Measurements from ENCODE around the gene PIGU.

The PIGU gene

DNA sequence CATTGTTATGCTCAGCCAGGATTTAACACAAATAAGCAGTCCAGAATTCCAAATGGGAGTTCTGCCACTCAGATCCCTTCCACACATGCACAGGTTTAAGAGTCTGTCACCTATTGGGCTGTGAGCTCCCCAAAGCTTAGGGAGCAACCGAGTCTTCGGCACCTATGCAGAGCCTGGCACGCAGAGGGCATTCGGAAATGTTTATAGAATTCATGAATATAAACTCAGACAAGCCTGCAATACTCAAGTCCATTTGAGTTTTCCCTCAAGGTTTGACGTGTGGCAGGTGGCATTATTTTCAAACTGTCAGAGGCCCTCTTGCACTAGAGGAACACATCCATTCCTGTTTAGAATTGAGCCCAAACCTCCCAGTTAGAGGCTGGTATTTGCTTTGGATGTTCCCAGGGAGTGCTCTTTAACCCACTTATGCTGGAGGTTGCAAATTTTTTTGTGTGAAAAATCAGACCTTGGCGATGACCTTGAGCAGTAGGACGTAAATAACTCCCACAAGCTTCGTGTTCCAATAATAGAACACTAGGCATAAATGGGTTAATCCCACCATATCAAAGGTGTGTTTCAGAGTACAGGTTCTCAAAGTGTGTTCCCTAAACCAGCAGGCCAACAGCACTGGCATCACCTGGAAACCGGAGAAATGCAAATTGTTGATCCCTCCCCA is 90.3 kb downstream of the PIGU start:
- H3K36me3 ChIP-seq (ENCODE audit: control insufficient read depth in 2 of 2, insufficient read depth in 1 of 2, low read length in 2 of 2): peaks cover 0 to 10% of the 10 kb centered on the region in 2 experiments; a peak in 1 of 3 replicates
- ChIA-PET POLR2A (no interaction called here), CTCF (interaction anchor here (0.6 to 1.1 kb wide), 2 partner anchors 16 to 183 kb away, joined by 3 read pairs; no protein-coding TSS in a partner anchor)
- no peak overlapping the region for H3K27ac ChIP-seq (ENCODE audit: extremely low read depth, low read depth, low read length)
- TF ChIP-seq, protein P1, sequence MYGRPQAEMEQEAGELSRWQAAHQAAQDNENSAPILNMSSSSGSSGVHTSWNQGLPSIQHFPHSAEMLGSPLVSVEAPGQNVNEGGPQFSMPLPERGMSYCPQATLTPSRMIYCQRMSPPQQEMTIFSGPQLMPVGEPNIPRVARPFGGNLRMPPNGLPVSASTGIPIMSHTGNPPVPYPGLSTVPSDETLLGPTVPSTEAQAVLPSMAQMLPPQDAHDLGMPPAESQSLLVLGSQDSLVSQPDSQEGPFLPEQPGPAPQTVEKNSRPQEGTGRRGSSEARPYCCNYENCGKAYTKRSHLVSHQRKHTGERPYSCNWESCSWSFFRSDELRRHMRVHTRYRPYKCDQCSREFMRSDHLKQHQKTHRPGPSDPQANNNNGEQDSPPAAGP (tag by site-specific recombination; IDR thresholded peaks at IDR 0.05): no peak
- TF ChIP-seq ZNF114 (tag by site-specific recombination; IDR thresholded peaks at IDR 0.05): no peak
- TF ChIP-seq ZSCAN16 (tag by site-specific recombination; IDR thresholded peaks at IDR 0.05): no peak
- no peak for TF ChIP-seq ZNF37A (tag by site-specific recombination; IDR thresholded peaks at IDR 0.05)
- TF ChIP-seq WT1 (tag by site-specific recombination; IDR thresholded peaks at IDR 0.05): no peak
- TF ChIP-seq ZNF501 (tag by site-specific recombination; IDR thresholded peaks at IDR 0.05): no peak
- no peak for TF ChIP-seq ZNF843 (tag by site-specific recombination; IDR thresholded peaks at IDR 0.05)
- TF ChIP-seq SP3 (tag by site-specific recombination; IDR thresholded peaks at IDR 0.05): no peak
- no peak for TF ChIP-seq ZNF23 (tag by site-specific recombination; IDR thresholded peaks at IDR 0.05; ENCODE audit: borderline replicate concordance)
- no peak for TF ChIP-seq ZNF837 (tag by site-specific recombination; IDR thresholded peaks at IDR 0.05)
- TF ChIP-seq, protein P2, sequence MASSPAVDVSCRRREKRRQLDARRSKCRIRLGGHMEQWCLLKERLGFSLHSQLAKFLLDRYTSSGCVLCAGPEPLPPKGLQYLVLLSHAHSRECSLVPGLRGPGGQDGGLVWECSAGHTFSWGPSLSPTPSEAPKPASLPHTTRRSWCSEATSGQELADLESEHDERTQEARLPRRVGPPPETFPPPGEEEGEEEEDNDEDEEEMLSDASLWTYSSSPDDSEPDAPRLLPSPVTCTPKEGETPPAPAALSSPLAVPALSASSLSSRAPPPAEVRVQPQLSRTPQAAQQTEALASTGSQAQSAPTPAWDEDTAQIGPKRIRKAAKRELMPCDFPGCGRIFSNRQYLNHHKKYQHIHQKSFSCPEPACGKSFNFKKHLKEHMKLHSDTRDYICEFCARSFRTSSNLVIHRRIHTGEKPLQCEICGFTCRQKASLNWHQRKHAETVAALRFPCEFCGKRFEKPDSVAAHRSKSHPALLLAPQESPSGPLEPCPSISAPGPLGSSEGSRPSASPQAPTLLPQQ (tag by site-specific recombination; IDR thresholded peaks at IDR 0.05): no peak
- TF ChIP-seq ZNF133 (tag by site-specific recombination; IDR thresholded peaks at IDR 0.05): no peak
- TF ChIP-seq ZNF19 (tag by site-specific recombination; IDR thresholded peaks at IDR 0.05; ENCODE audit: low read depth): no peak
- H3K4me1 ChIP-seq (ENCODE audit: control insufficient read depth, insufficient read depth, low read length): no peaks in the 10 kb centered on the region
- H3K4me3 ChIP-seq (ENCODE audit: low read depth, low read length): no peak overlapping the region
- no peaks in the 10 kb centered on the region for H3K9me3 ChIP-seq (ENCODE audit: control insufficient read depth, insufficient read depth, low read depth, low read length)

- ChIA-PET POLR2A (no interaction called here), CTCF (no interaction called here)
- Histone ChIP-seq H3K4me1 (ENCODE audit: control insufficient read depth, insufficient read depth, low read length) (no peaks in the 10 kb centered on the region), H3K4me3 (ENCODE audit: low read depth, low read length) (no peak overlapping the region), H3K9me3 (ENCODE audit: control insufficient read depth, insufficient read depth, low read depth, low read length) (no peaks in the 10 kb centered on the region), H3K36me3 (ENCODE audit: control insufficient read depth in 2 of 2, insufficient read depth in 1 of 2, low read length in 2 of 2) (peaks cover 0 to 12% of the 10 kb centered on the region in 2 experiments; a peak in 1 of 3 replicates), H3K27ac (ENCODE audit: extremely low read depth, low read depth, low read length) (no peak overlapping the region)
- TF ChIP-seq ZFP41 (tag by site-specific recombination; IDR thresholded peaks at IDR 0.05; ENCODE audit: borderline replicate concordance) (no peak), GLI4 (tag by site-specific recombination; IDR thresholded peaks at IDR 0.05) (no peak), ZNF549 (tag by site-specific recombination; IDR thresholded peaks at IDR 0.05) (no peak), ZFP37 (tag by site-specific recombination; IDR thresholded peaks at IDR 0.05) (no peak), ZBTB21 (tag by site-specific recombination; IDR thresholded peaks at IDR 0.05) (no peak), ZNF433 (tag by site-specific recombination; IDR thresholded peaks at IDR 0.05; ENCODE audit: low read depth) (no peak), ZNF776 (tag by site-specific recombination; IDR thresholded peaks at IDR 0.05; ENCODE audit: borderline replicate concordance) (no peak), ZNF302 (tag by site-specific recombination; IDR thresholded peaks at IDR 0.05; ENCODE audit: low read depth) (no peak), ZNF114 (tag by site-specific recombination; IDR thresholded peaks at IDR 0.05) (no peak), ZNF148 (tag by site-specific recombination; IDR thresholded peaks at IDR 0.05; ENCODE audit: borderline replicate concordance) (no peak), SP3 (tag by site-specific recombination; IDR thresholded peaks at IDR 0.05) (no peak), MEIS1 (CRISPR knock-in tag; IDR thresholded peaks at IDR 0.05; ENCODE audit: borderline replicate concordance) (no peak), ZNF768 (tag by site-specific recombination; IDR thresholded peaks at IDR 0.05) (no peak), ZNF555 (tag by site-specific recombination; conservative IDR thresholded peaks at IDR 0.05) (no peak), BCL11B (tag by site-specific recombination; IDR thresholded peaks at IDR 0.05; ENCODE audit: low read depth) (no peak), ZSCAN18 (tag by site-specific recombination; IDR thresholded peaks at IDR 0.05) (no peak), ZFP69B (tag by site-specific recombination; IDR thresholded peaks at IDR 0.05) (no peak)
These were observed 91.9 kb downstream of the PIGU start for GRCh38 chr20:34585019-34585418.

Data from HEK293 (cell line).